PC-9 (cell line): ENCODE measurements around the gene RASD2. TPM values are rescaled to one million over a fixed set of nuclear protein-coding genes. Genes with fewer than 3 reads are reported as not detected.

ENCODE experiments used
- BruUV-seq: library from RNA; stranded (reverse); fragments of 400-500 nt; replicated peaks from 2 replicates; lab custom pipeline; 2021; lab: Mats Ljungman, UMichigan
- CTCF ChIA-PET: fragments of 300-600 bp; sonication (Branson Sonifier 250); formaldehyde crosslinking; loops from one replicate; lab custom pipeline; 2022; ENCODE audit warnings: antibody characterized with exemption; lab: Charles Lee
- POLR2A ChIA-PET: fragments of 300-600 bp; sonication (Branson Sonifier 250); formaldehyde crosslinking; loops from one replicate; lab custom pipeline; 2022; ENCODE audit warnings: antibody characterized with exemption; ENCODE audit not compliant: unreplicated experiment; lab: Charles Lee
- DNase-seq, 2 experiments: peaks; one replicate each; pipeline versions ENCODE4 v3.0.0 to v3.0.0-alpha.2; 2015 to 2022; ENCODE audit warnings: mixed read lengths in 1 of 2
- H2AFZ ChIP-seq: fragments of 200-600 bp; sonication (generic); 2 replicates; pipeline ENCODE4 v1.8.1; 2017; ENCODE audit warnings: antibody characterized with exemption
- H3F3A ChIP-seq: fragments of 200-600 bp; sonication (generic); 2 replicates; pipeline ENCODE4 v1.8.1; 2017; ENCODE audit warnings: antibody characterized with exemption, mild to moderate bottlenecking, low read depth; ENCODE audit not compliant: insufficient read depth
- H3K27ac ChIP-seq: fragments of 200-600 bp; sonication (generic); 2 replicates; pipeline ENCODE4 v1.6.1; 2016; ENCODE audit warnings: mixed run types
- H3K27me3 ChIP-seq: fragments of 200-600 bp; sonication (generic); 2 replicates; pipeline ENCODE4 v1.6.1; 2016; ENCODE audit warnings: low read depth, mixed run types; ENCODE audit not compliant: insufficient read depth
- H3K36me3 ChIP-seq: fragments of 200-600 bp; sonication (generic); 2 replicates; pipeline ENCODE4 v1.6.1; 2016; ENCODE audit warnings: low read depth, mixed run types
- H3K4me1 ChIP-seq: fragments of 200-600 bp; sonication (generic); replicated peaks from 2 replicates; pipeline ENCODE4 v1.6.1; 2016; ENCODE audit warnings: mixed run types; ENCODE audit not compliant: insufficient read depth
- H3K4me2 ChIP-seq: fragments of 200-600 bp; sonication (generic); 2 replicates; pipeline ENCODE4 v1.6.1; 2017; ENCODE audit warnings: mixed run types
- H3K4me3 ChIP-seq: fragments of 200-600 bp; sonication (generic); 2 replicates; pipeline ENCODE4 v1.6.1; 2016; ENCODE audit warnings: mixed run types
- H3K79me2 ChIP-seq: fragments of 200-600 bp; sonication (generic); 2 replicates; pipeline ENCODE4 v1.6.1; 2017; ENCODE audit warnings: low read depth, mixed run types
- H3K9me2 ChIP-seq: fragments of 200-600 bp; sonication (generic); 2 replicates; pipeline ENCODE4 v1.8.1; 2017; ENCODE audit warnings: mild to moderate bottlenecking; ENCODE audit not compliant: insufficient read depth
- H3K9me3 ChIP-seq: fragments of 200-600 bp; sonication (generic); 2 replicates; pipeline ENCODE4 v1.8.1; 2016; ENCODE audit warnings: low read depth; ENCODE audit not compliant: insufficient read depth
- H4K20me1 ChIP-seq: fragments of 200-600 bp; sonication (generic); 2 replicates; pipeline ENCODE4 v1.8.1; 2017; ENCODE audit not compliant: insufficient read depth
- CTCF ChIP-seq: fragments of 200-600 bp; sonication (generic); conservative IDR thresholded peaks from 2 replicates; pipeline ENCODE4 v1.6.1; 2017; ENCODE audit warnings: mixed run types, antibody characterized with exemption, mild to moderate bottlenecking, moderate library complexity
- EZH2 ChIP-seq: fragments of 200-600 bp; sonication (generic); IDR thresholded peaks from 2 replicates; pipeline ENCODE4 v1.8.0; 2017; ENCODE audit warnings: antibody characterized with exemption, low read depth
- intact Hi-C: fragments of 100-400 bp; cut with micrococcal nuclease; formaldehyde crosslinking; loops from one replicate; pipeline ENCODE4 v1.10.0; 2022; ENCODE audit not compliant: unreplicated experiment
- total RNA-seq: library from RNA; stranded (reverse); gene quantifications from 2 replicates; pipeline ENCODE4 v1.2.3, GENCODE V29; 2021

RASD2 gene
- total RNA-seq, 1 experiment from 2014 or later: 0.70 TPM

- H3F3A ChIP-seq: no peaks in the 10 kb centered on the region
- H3K9me2 ChIP-seq: no peaks in the 10 kb centered on the region
- no peak overlapping the region for H2AFZ ChIP-seq
- H3K36me3 ChIP-seq: no peaks in the 10 kb centered on the region
- H3K9me3 ChIP-seq: no peaks in the 10 kb centered on the region
- POLR2A ChIA-PET: no interaction called here
- peaks cover 20% of the 10 kb centered on the region for H3K27me3 ChIP-seq
- no TSS peak for BruUV-seq
- intact Hi-C loops: no loop called here
- peak in 1 of 2 experiments; percentile 21 for DNase-seq
- no peak overlapping the region for H3K27ac ChIP-seq
- TF ChIP-seq EZH2: no peak
- TF ChIP-seq CTCF: no peak
- H3K4me1 ChIP-seq: no peaks in the 10 kb centered on the region
- no peaks in the 10 kb centered on the region for H4K20me1 ChIP-seq
- CTCF ChIA-PET: interaction anchor here (0.5 kb wide), 1 partner anchor 24 kb away, joined by 10 read pairs; no protein-coding TSS in a partner anchor
- H3K4me3 ChIP-seq: no peak overlapping the region
- H3K4me2 ChIP-seq: no peak overlapping the region
- H3K79me2 ChIP-seq: no peaks in the 10 kb centered on the region
These were observed 22.7 kb upstream of the RASD2 start for GRCh38 chr22:35517769-35518530.

GRCh38 chr22:35518811-35519210, 21.8 kb upstream of the RASD2 start:
- TF ChIP-seq CTCF: no peak
- TF ChIP-seq EZH2: no peak
- POLR2A ChIA-PET: no interaction called here
- CTCF ChIA-PET: no interaction called here
- H3K4me2 ChIP-seq: no peak overlapping the region
- H3K9me2 ChIP-seq: no peaks in the 10 kb centered on the region
- H3K27me3 ChIP-seq: peaks cover 20% of the 10 kb centered on the region
- no peaks in the 10 kb centered on the region for H3K79me2 ChIP-seq
- H4K20me1 ChIP-seq: no peaks in the 10 kb centered on the region
- no peaks in the 10 kb centered on the region for H3K36me3 ChIP-seq
- H3K27ac ChIP-seq: no peak overlapping the region
- no peaks in the 10 kb centered on the region for H3K4me1 ChIP-seq
- 0 out of 2 replicates have a peak, but pooled peaks cover 3% of the 10 kb centered on the region for H3F3A ChIP-seq
- BruUV-seq: no TSS peak
- H3K4me3 ChIP-seq: no peak overlapping the region
- H3K9me3 ChIP-seq: no peaks in the 10 kb centered on the region
- no peak for DNase-seq
- intact Hi-C loops: no loop called here
- no peak overlapping the region for H2AFZ ChIP-seq

DNA sequence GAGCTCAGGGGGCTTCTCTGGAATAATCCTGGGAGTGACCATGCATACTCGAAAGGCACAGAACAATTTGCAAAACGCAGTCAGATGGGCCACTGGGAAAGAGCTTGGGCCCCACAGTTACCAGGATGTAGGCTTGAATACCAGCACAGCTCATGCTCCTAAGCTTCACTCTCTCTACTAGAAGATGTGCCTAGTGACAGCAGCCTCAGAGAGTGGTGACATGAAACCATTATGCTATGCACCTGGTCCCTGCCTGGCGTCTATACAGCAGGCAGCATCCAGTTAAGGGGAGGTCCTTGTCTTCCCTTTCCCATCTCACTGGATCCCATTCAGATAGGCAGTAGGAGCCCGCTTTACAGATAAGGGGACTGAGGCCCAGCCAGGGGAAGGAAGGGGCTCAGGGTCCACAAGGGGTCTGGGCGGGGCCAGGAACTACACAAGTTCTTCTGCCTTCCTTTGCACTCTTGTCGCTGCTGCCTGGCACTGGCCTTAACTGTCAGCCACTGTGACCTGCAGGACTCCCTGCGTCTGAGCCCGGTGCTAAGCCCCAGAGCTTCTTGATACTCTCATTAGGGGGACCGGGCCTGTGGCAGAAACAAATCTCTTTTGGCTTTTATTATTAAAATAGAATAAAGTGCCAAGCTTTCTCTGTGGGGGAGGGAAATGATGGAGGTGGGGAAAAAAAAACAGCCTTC, 21.2 kb upstream of the RASD2 start:
- intact Hi-C loops: no loop called here
- TF ChIP-seq CTCF: no peak
- TF ChIP-seq EZH2: no peak

More for the DNA sequence above, 21.2 kb upstream of the RASD2 start:
- peaks cover 20% of the 10 kb centered on the region for H3K27me3 ChIP-seq
- no peak overlapping the region for H3K4me3 ChIP-seq
- ChIA-PET CTCF (no interaction called here), POLR2A (no interaction called here)
- H3K4me2 ChIP-seq: no peak overlapping the region
- H3K79me2 ChIP-seq: no peaks in the 10 kb centered on the region
- H3K4me1 ChIP-seq: no peaks in the 10 kb centered on the region
- BruUV-seq: no TSS peak
- DNase-seq: no peak
- no peak overlapping the region for H3K27ac ChIP-seq
- no peaks in the 10 kb centered on the region for H4K20me1 ChIP-seq
- H3K36me3 ChIP-seq: no peaks in the 10 kb centered on the region
- H3K9me2 ChIP-seq: no peaks in the 10 kb centered on the region
- H3K9me3 ChIP-seq: no peaks in the 10 kb centered on the region
- 0 out of 2 replicates have a peak, but pooled peaks cover 3% of the 10 kb centered on the region for H3F3A ChIP-seq
- H2AFZ ChIP-seq: no peak overlapping the region
